GM18909 (cell line): ENCODE data around the gene TBL1X.

Source experiments
- ATAC-seq: cut with Tn5 transposase; IDR thresholded peaks from one replicate; pipeline ENCODE4 v1.9.1; 2021; ENCODE audit warnings: mild to moderate bottlenecking; ENCODE audit not compliant: unreplicated experiment, poor library complexity

Gene TBL1X

GRCh38 chrX:9611436-9612145, 146.7 kb downstream of the TBL1X start:
- peak; percentile 61 for ATAC-seq

DNA sequence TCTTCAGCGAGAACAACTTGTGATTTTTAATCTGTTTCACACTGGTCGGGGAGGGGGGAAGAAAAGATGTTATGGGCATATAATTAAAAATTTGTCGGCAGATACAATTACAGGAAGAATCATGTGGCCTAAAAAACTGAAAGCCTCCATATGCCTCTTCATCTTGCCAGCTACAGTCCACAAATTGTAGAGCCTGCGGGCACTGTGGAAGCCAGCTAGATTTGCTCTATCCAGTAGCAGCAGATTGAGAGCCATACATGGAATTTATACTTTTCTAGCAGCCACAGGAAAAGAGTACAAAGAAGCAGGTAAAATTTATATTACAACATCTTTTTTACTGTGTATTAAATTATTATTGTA, 147.3 kb downstream of the TBL1X start:
- no peak for ATAC-seq

- no peak for ATAC-seq
Observed at GRCh38 chrX:9614016-9614415, 149.2 kb downstream of the TBL1X start.

DNA sequence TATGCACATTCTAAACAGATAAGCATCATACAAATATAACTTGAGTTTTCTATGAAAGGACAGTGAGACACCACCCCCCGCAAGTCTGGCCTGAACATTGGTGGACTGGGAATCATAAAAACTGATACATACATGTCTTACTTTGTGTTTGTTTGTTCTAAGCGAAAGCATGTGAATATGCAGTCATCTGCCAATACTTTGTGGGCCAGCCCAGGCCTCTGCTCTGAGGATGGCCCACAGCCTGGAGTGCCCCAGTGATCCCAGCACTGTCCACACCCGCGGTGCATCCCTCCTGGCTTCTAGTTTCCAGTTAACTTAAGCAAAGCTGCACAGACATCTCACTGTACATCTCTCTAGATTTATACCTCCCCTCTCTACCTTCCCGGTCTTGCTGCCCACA, 154.3 kb downstream of the TBL1X start:
- ATAC-seq: no peak

- ATAC-seq: no peak
Observed at GRCh38 chrX:9619581-9619980, 154.7 kb downstream of the TBL1X start.

- ATAC-seq: no peak
Observed at GRCh38 chrX:9622128-9622527, 157.3 kb downstream of the TBL1X start.

DNA sequence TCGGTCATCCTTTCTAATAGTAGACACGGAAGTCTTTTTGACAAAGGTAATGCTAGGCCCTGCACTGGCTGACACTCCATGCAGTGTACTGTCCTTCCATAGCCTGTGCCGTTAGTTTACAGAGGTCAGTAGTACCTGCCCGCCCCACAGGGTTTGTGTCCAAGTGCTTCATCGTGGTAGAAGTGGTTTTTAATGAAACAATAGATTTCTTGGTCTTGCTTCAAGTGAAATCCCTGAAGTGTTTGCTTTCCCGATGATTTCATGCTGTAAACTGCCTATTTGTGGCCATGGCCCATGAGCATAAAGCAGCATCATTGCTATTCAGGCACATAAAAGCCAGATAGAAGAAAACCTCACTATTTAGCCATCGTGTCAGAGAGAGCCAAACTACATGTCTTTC, 161.5 kb downstream of the TBL1X start:
- no peak for ATAC-seq

- no peak for ATAC-seq
Observed at GRCh38 chrX:9627922-9628321, 163.1 kb downstream of the TBL1X start.

DNA sequence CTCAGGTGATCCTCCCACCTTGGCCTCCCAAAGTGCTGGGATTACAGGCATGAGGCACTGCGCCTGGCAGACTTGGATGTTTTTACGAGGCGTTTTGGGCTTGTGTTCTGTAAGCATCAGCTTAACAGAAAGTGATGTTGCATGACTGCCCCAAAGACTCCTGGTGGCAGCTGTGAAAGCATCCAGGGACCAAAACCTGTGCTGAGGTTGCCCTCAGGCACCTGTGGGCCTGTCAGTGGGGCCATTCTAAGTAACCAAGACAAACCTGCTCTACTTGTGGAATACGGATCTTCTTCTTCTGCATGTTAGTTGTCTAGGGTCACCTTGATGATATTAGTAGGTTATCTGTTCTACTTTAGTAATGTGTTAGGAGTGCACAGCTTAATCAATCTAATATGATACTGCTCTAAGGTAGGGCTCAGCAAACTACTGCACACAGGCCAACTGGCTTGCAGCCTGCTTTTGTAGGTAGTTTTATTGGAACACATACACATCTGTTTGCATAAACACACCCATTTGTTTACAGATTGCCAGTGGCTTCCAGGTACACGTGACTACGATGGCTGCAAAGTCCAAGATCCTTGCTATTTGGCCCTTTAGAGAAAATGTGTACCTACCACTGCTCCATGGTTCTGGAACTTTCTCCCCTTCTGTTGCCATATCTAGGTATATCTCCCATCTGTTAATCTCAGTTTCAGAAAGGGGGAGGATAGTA, 164.1 kb downstream of the TBL1X start:
- no peak for ATAC-seq

DNA sequence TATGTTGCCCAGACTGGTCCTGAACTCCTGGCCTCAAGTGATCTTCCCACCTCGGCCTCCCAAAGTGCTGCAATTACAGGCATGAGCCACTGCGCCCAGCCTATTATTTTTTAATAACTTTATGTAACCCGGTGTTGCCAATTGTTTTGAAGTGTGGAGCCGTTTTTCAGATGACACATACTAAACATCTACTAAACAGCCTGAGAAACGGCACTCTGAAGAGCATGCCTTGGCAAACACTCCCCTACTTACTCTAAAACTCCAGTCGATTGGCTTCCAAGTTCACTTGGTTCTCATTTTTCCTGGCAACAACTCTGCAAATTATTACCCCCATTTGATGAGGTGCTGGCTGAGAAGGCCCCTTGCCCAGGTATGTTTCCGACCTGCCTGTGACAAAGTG, 169.7 kb downstream of the TBL1X start:
- no peak for ATAC-seq

DNA sequence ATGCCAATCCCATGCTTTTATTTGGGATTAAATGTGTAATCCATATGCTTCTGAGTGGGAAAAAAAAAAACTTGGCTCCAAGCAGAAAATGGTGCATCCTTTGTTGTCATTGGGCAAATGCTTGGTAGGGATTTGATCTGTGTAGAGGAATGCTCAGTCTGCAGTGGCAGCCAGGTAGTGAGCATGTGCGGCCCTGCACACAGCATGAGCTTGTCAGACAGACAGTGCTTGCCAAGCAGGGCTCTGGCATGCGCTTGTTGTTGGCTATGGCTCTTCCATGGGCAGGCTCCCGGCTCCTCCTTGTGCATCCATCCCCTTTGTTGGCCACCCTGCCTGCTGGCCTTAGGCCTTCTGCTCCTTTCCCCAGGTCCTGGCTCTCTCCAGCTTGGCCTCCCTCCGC, 170.5 kb downstream of the TBL1X start:
- no peak for ATAC-seq

GRCh38 chrX:9635803-9636202, 170.9 kb downstream of the TBL1X start:
- no peak for ATAC-seq

DNA sequence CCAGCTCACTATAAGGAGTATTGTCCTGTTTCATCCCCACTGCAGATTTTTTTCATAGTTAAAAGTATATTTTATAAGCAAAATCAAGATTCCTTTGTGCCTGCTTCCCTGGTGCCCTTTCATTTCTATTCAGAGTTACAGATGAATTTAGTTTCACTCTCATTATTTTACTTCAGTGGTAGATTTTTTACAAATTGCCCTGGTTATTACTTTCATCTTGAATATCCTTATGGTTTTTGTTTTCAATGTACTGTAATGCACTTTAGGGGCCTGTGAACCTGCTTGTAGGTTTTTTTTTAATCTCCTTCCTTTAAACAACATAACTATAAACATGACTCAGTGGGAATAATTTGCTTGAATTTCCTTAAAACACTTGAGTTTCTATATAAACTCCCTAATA, 174.0 kb downstream of the TBL1X start:
- ATAC-seq: no peak

DNA sequence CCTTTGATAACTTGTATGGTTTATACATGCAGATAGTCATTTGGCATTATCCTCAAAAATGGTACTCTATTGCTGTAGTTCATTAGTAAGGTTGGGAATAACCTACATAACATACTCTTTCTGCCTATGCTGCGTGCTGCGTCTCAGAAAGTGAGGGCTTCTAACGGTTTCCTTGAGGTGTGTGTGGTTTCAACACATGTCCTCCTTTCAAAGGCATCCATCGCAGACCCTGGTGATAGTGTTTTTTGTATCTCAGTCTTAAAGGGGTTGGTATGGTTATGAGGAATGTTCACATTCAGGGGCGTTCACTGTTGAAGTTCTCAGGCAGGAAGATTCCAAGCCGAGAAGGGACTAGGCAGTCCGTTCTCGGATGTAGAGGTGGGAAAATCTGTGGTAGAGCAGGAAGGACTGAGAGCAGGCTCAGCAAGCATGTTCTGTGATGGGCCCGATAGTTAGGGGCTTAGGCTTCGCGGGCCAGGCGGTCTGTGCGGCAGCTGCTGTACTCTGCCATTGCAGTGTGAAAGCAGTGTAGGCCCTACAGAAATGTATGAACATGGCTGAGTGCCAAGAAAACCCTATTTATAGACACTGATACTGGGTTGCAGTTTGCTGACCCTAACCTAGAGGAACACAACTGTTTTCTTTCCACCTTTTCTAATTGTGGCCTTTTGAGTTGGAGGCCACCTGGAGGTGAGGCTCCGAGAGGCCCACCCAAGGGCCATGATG, 177.6 kb downstream of the TBL1X start:
- ATAC-seq: no peak

- ATAC-seq: no peak
Observed at GRCh38 chrX:9643807-9644206, 178.9 kb downstream of the TBL1X start.

- peak; percentile 97 for ATAC-seq
Observed at GRCh38 chrX:9644335-9644734, 179.5 kb downstream of the TBL1X start.

DNA sequence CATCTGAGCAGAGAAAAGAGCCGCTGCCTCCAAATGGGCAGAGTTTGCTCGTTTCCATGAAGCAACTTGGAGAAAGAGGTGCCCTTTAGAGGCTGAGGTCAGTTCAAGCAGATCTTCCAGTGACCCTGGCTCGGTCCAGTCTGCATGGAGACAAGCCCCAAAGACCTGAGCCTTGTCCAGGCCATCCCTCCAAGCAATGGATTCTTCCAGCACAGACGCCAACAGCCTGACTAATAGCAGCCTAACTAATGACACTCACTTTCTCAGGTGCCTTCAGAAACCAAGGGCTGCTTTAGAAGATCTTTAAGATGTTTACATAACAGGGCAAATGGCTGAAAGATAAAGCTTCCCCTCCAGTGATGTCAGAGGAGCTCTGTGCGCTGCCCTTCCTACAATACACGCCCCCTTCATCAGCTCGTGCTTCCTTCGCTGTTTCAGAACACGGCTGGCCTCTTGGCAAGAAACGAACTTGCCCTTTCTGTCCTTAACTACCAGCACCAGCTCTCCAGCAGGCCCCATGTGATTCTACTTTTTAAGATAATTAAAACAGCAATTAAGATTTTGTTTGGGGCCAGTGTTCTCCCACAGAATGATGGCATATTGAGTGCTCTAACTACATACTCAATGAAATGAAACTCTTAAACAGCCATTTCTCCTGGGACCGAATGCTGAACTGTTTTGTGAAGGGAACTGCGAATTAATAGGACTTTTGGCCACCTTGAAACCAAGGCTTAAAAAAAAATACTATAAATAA, 181.8 kb downstream of the TBL1X start:
- no peak for ATAC-seq

DNA sequence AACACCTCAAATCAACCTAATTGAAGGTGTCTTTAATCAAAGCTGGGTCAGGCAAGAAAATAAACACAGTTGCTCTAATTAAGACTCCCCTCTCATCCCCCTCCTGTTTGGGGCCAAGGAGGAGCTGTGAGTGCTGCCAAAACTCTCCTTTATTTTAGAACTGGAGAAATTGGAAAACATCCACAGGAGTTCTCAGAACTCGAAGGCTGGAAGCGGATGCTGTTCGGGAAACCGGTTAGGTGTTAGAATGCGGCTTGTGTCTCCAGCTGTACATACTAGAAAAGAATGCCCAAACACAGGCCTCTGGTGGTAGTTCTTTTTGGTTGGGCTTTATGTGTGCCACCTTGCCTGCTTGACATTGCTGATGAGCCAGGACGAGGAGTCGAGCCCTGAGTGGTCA, 182.6 kb downstream of the TBL1X start:
- no peak for ATAC-seq

DNA sequence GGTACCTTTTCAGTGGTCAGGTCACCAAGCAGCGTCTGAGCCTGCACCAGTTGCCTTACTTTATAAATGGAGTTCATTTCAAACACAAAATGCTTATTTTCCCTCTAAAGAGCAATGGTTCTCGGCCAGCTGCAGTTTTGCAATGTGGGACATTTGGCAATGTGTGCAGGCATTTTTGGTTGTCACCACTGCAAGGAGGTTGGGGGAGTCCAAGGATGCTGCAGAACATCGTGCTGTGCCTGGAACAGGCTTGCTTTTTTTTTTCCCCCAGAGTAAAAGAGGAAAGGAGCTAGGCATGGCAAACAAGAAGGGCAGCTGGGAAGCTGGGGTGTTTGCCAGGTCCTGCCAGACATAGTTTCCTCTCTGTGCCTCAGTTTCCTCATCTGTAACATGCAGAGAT, 185.2 kb downstream of the TBL1X start:
- ATAC-seq: no peak

- no peak for ATAC-seq
Observed at GRCh38 chrX:9651737-9652136, 186.9 kb downstream of the TBL1X start.

DNA sequence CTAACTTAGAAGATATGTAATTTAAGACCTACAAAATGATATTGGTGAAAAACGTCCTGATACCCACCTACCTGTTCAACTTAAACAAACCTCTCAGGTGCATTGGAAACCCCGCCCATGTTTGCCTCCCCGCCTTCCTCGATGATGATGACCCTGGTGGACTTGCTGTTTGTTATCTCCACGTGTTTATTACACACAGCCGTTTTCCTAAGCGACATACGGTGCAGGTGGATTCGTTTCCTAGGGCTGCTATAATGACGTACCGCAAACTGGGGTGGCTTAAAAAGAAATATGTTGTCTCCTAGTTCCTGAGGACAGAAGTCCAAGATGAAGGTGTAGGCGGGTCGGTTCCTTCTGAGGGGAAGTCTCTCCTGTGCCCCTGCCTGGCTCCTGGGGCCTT, 190.1 kb downstream of the TBL1X start:
- no peak for ATAC-seq
